PC-3 (cell line): ENCODE data around the gene AGRP. TPM values are rescaled to one million over a fixed set of nuclear protein-coding genes. Genes with fewer than 3 reads are reported as not detected.

Source experiments
- ATAC-seq: fragments of 200-7000 bp; cut with Tn5 transposase; 2 replicates; pipeline ENCODE4 v1.9.1; 2020; ENCODE audit warnings: mild to moderate bottlenecking, moderate library complexity
- Bru-seq: library from RNA; stranded (reverse); fragments of 400-500 nt; gene quantifications from one replicate; lab custom pipeline; 2021; lab: Mats Ljungman, UMichigan
- BruChase-seq, 2 experiments: library from RNA; stranded (reverse); fragments of 400-500 nt; gene quantifications; one replicate each; lab custom pipeline; 2021; lab: Mats Ljungman, UMichigan
- BruUV-seq: library from RNA; stranded (reverse); fragments of 400-500 nt; replicated peaks from 2 replicates; lab custom pipeline; 2021; lab: Mats Ljungman, UMichigan
- CTCF ChIA-PET: fragments of 300-600 bp; sonication (Branson Sonifier 250); formaldehyde crosslinking; loops from one replicate; lab custom pipeline; 2022; ENCODE audit warnings: antibody characterized with exemption; lab: Charles Lee
- POLR2A ChIA-PET: fragments of 300-600 bp; sonication (Branson Sonifier 250); formaldehyde crosslinking; loops from one replicate; lab custom pipeline; 2022; ENCODE audit warnings: antibody characterized with exemption; ENCODE audit not compliant: unreplicated experiment; lab: Charles Lee
- DNase-seq: peaks from one replicate; pipeline ENCODE4 v3.0.0-alpha.2; 2015
- H2AFZ ChIP-seq: fragments of 300-600 bp; sonication (generic); 2 replicates; pipeline ENCODE4 v1.6.0; 2016; ENCODE audit warnings: antibody characterized with exemption, low read length
- H3F3A ChIP-seq: fragments of 300-600 bp; sonication (generic); one replicate; pipeline ENCODE4 v1.6.0; 2017; ENCODE audit warnings: antibody characterized with exemption, low read length, control low read depth, mild to moderate bottlenecking; ENCODE audit not compliant: unreplicated experiment
- H3K27ac ChIP-seq: fragments of 300-600 bp; sonication (generic); 2 replicates; pipeline ENCODE4 v1.5.1; 2016; ENCODE audit warnings: mild to moderate bottlenecking, low read length
- H3K27me3 ChIP-seq: fragments of 300-600 bp; sonication (generic); 2 replicates; pipeline ENCODE4 v1.6.1; 2016; ENCODE audit warnings: low read length, mixed read lengths
- H3K36me3 ChIP-seq: fragments of 300-600 bp; sonication (generic); 2 replicates; pipeline ENCODE4 v1.6.1; 2016; ENCODE audit warnings: low read depth, mixed run types, low read length, mixed read lengths
- H3K4me1 ChIP-seq: fragments of 300-600 bp; sonication (generic); 2 replicates; pipeline ENCODE4 v1.5.1; 2016; ENCODE audit warnings: low read length; ENCODE audit not compliant: insufficient read depth
- H3K4me2 ChIP-seq: fragments of 300-600 bp; sonication (generic); 2 replicates; pipeline ENCODE4 v1.6.0; 2016; ENCODE audit warnings: low read length
- H3K4me3 ChIP-seq: fragments of 300-600 bp; sonication (generic); 2 replicates; pipeline ENCODE4 v1.5.1; 2016; ENCODE audit warnings: mild to moderate bottlenecking, low read length, mixed read lengths
- H3K79me2 ChIP-seq: fragments of 300-600 bp; sonication (generic); 2 replicates; pipeline ENCODE4 v1.6.1; 2017; ENCODE audit warnings: low read length, mixed read lengths
- H3K9ac ChIP-seq: fragments of 300-600 bp; sonication (generic); 2 replicates; pipeline ENCODE4 v1.6.0; 2016; ENCODE audit warnings: mild to moderate bottlenecking, low read length
- H3K9me2 ChIP-seq: fragments of 300-600 bp; sonication (generic); replicated peaks from 2 replicates; pipeline ENCODE4 v1.6.1; 2016; ENCODE audit warnings: mixed run types, low read length, mixed read lengths
- H3K9me3 ChIP-seq: fragments of 300-600 bp; sonication (generic); 2 replicates; pipeline ENCODE4 v1.6.1; 2016; ENCODE audit warnings: low read length, mixed read lengths
- H4K20me1 ChIP-seq: fragments of 300-600 bp; sonication (generic); 2 replicates; pipeline ENCODE4 v1.6.1; 2016; ENCODE audit warnings: low read length, mixed read lengths
- EZH2 ChIP-seq: fragments of 300-600 bp; sonication (generic); IDR thresholded peaks from one replicate; pipeline ENCODE4 v1.6.1; 2017; ENCODE audit warnings: antibody characterized with exemption, mild to moderate bottlenecking, low read length; ENCODE audit not compliant: unreplicated experiment
- EZH2phosphoT487 ChIP-seq: fragments of 300-600 bp; sonication (generic); IDR thresholded peaks from 2 replicates; pipeline ENCODE4 v1.6.1; 2018; ENCODE audit warnings: mild to moderate bottlenecking, antibody characterized with exemption, low read length, borderline replicate concordance
- intact Hi-C: fragments of 100-400 bp; cut with micrococcal nuclease; formaldehyde crosslinking; loops from 2 replicates; pipeline ENCODE4 v1.9.0; 2023
- long read RNA-seq: library from polyadenylated mRNA; unstranded; transcript quantifications from one replicate; pipeline ENCODE4 v2.0.0, GENCODE V29; 2021; ENCODE audit not compliant: unreplicated experiment
- total RNA-seq: library from RNA; depleted of rRNA; stranded (reverse); fragments of >200 nt; gene quantifications from 2 replicates; pipeline ENCODE4 v1.2.3, GENCODE V29; 2014; rRNA removed
- TF ChIP-seq, protein P1 (sequence below): fragments of 300-600 bp; sonication (generic); conservative IDR thresholded peaks from 2 replicates; pipeline ENCODE4 v1.5.1; 2017; ENCODE audit warnings: antibody characterized with exemption, low read depth, mild to moderate bottlenecking, low read length

The AGRP gene
- not detected in 2 replicates for total RNA-seq
- percentile 21 among the genes with signal in this experiment for Bru-seq, nascent RNA
- BruChase-seq, experiment 1, labeled RNA remaining after a 6-hour chase: not detected
- BruChase-seq, experiment 2, labeled RNA remaining after a 2-hour chase: percentile 20 among the genes with signal in this experiment
- long read RNA-seq: 0 reads

- intact Hi-C loops: no loop called here
- DNase-seq (no peak), ATAC-seq (no peak)
- POLR2A ChIA-PET: no interaction called here
- H3K4me1 ChIP-seq: peaks cover 7% of the 10 kb centered on the region; the same call in 1 of the 2 replicates
- H3F3A ChIP-seq: no peaks in the 10 kb centered on the region
- H3K27me3 ChIP-seq: no peaks in the 10 kb centered on the region
- no peaks in the 10 kb centered on the region for H4K20me1 ChIP-seq
- H3K9ac ChIP-seq: no peak within 1 kb of the TSS
- no peak within 1 kb of the TSS for H2AFZ ChIP-seq
- TF ChIP-seq, protein P1, sequence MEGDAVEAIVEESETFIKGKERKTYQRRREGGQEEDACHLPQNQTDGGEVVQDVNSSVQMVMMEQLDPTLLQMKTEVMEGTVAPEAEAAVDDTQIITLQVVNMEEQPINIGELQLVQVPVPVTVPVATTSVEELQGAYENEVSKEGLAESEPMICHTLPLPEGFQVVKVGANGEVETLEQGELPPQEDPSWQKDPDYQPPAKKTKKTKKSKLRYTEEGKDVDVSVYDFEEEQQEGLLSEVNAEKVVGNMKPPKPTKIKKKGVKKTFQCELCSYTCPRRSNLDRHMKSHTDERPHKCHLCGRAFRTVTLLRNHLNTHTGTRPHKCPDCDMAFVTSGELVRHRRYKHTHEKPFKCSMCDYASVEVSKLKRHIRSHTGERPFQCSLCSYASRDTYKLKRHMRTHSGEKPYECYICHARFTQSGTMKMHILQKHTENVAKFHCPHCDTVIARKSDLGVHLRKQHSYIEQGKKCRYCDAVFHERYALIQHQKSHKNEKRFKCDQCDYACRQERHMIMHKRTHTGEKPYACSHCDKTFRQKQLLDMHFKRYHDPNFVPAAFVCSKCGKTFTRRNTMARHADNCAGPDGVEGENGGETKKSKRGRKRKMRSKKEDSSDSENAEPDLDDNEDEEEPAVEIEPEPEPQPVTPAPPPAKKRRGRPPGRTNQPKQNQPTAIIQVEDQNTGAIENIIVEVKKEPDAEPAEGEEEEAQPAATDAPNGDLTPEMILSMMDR: no peak
- TF ChIP-seq EZH2phosphoT487 (no peak), EZH2 (no peak)
- H3K4me3 ChIP-seq: no peak within 1 kb of the TSS
- no peaks in the 10 kb centered on the region for H3K36me3 ChIP-seq
- CTCF ChIA-PET: no interaction called here
- H3K9me3 ChIP-seq: no peaks in the 10 kb centered on the region
- H3K4me2 ChIP-seq: no peak within 1 kb of the TSS
- H3K79me2 ChIP-seq: peaks cover 29% of the 10 kb centered on the region
- H3K27ac ChIP-seq: no peak within 1 kb of the TSS
- no peaks in the 10 kb centered on the region for H3K9me2 ChIP-seq
- BruUV-seq: no TSS peak
Observed at GRCh38 chr16:67483150-67483549, at the start of gene AGRP. TSS of gene AGRP (minus strand) at chr16:67483547. CDS start at chr16:67483398, 149 bp downstream.

DNA sequence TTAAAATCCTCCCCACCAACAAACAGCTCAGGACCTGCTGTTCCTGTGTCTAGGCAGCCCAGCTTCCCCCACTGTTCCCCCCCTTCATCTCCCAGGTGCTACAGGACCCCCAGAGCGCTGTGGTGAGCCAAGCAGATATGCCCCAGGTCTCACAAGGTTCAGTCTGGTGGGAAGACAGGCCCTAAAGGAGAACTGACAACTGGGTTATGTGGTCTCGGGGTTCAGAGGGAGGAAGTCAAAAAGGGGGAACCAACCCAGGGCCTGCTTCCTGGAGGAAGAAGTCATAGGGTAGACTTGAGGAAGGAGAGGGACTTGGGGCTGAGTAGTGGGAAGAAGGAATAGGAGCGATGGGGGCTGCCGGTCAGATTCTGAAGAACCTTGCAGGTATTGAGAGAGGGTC, 47.9 kb upstream of the AGRP start:
- peaks cover 42% of the 10 kb centered on the region for H3K79me2 ChIP-seq
- TF ChIP-seq, protein P1: no peak
- TF ChIP-seq EZH2 (no peak), EZH2phosphoT487 (no peak)
- H3K27ac ChIP-seq: no peak overlapping the region

More for the DNA sequence above, 47.9 kb upstream of the AGRP start:
- no peak overlapping the region for H3K9ac ChIP-seq
- intact Hi-C loops: no loop called here
- BruUV-seq: no TSS peak
- ChIA-PET CTCF (no interaction called here), POLR2A (no interaction called here)
- peaks cover 6% of the 10 kb centered on the region; the same call in 1 of the 2 replicates for H4K20me1 ChIP-seq
- DNase-seq: no peak
- no peak overlapping the region for H2AFZ ChIP-seq
- ATAC-seq: no peak
- H3K4me2 ChIP-seq: no peak overlapping the region; the same call in 1 of the 2 replicates
- H3K4me1 ChIP-seq: no peaks in the 10 kb centered on the region; the same call in 1 of the 2 replicates
- H3K9me2 ChIP-seq: no peaks in the 10 kb centered on the region
- no peak overlapping the region for H3K4me3 ChIP-seq
- no peaks in the 10 kb centered on the region for H3K9me3 ChIP-seq
- H3K36me3 ChIP-seq: no peaks in the 10 kb centered on the region
- no peaks in the 10 kb centered on the region for H3K27me3 ChIP-seq
- no peaks in the 10 kb centered on the region for H3F3A ChIP-seq
